Esophagus (tissue), 2 donors: ENCODE data around the gene SEMA3D. TPM values are rescaled to one million over a fixed set of nuclear protein-coding genes. Genes with fewer than 3 reads are reported as not detected.

ENCODE experiments used
- H3K27ac ChIP-seq, 2 donors: one replicate each; pipeline ENCODE4 v1.5.1; 2013; ENCODE audit warnings: low read depth in 2 of 2, mild to moderate bottlenecking in 2 of 2, inconsistent platforms in 1 of 2, low read length in 1 of 2, moderate library complexity in 1 of 2
- H3K27me3 ChIP-seq, 2 donors: one replicate each; pipeline ENCODE4 v1.6.1; 2013; ENCODE audit warnings: low read length in 2 of 2, control low read depth in 1 of 2, mild to moderate bottlenecking in 1 of 2; ENCODE audit not compliant: insufficient read depth in 2 of 2, control insufficient read depth in 1 of 2
- H3K36me3 ChIP-seq, 2 donors: one replicate each; pipeline ENCODE4 v1.6.1; 2013; ENCODE audit warnings: low read length in 1 of 2; ENCODE audit not compliant: control insufficient read depth in 2 of 2, insufficient read depth in 2 of 2
- H3K4me1 ChIP-seq, 2 donors: one replicate each; pipeline ENCODE4 v1.6.1; 2013; ENCODE audit warnings: low read length in 1 of 2; ENCODE audit not compliant: control insufficient read depth in 2 of 2, insufficient read depth in 2 of 2
- H3K4me3 ChIP-seq, 2 donors: one replicate each; pipeline ENCODE4 v1.5.1; 2013; ENCODE audit warnings: low read length in 2 of 2, mild to moderate bottlenecking in 2 of 2, low read depth in 1 of 2, moderate library complexity in 1 of 2
- H3K9me3 ChIP-seq, 2 donors: one replicate each; pipeline ENCODE4 v1.6.1; 2013; ENCODE audit warnings: mild to moderate bottlenecking in 2 of 2, low read depth in 1 of 2, low read length in 1 of 2, moderate library complexity in 1 of 2; ENCODE audit not compliant: control insufficient read depth in 2 of 2, insufficient read depth in 1 of 2
- WGBS, 2 donors: extraction: QIAGEN DNeasy Blood & Tissue Kit; methylation state at CpG; one replicate each; pipeline ENCODE4 v1.1.7; 2013; 5-methylcytosine and 5-hydroxymethylcytosine counted together
- polyA plus RNA-seq, 2 donors: library from polyadenylated mRNA; stranded (reverse); fragments of 200-250 nt; gene quantifications; one replicate each; pipeline ENCODE4 v1.2.3, GENCODE V29; 2013
- donor health status: healthy with polysubstance abuse.
- donor health status: Bipolar disorder and iron deficiency.

SEMA3D gene
- polyA plus RNA-seq, 2 donors = 0.04 to 0.08 TPM

DNA sequence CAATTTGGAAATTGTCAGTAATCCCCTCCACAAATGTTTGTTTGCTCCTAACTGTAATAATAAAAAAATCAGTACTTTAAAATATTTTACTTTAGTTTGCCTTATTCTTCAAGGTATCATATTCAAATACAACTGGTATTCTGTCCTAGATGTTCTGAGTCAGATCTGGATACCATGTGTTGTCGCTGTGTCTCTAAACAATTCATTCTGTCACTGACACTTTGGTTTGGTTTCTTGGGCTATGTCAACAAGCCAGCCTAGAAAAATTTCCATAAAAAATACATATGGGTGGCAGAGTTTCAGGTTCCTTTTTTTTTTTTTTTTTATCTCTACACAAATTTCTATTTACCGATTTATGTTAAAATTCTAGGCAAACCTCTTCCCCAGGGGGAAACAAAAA, 33.2 kb upstream of the SEMA3D start:
- Histone ChIP-seq H3K4me3 (no peak overlapping the region), H3K27ac (no peak overlapping the region), H3K27me3 (no peaks in the 10 kb centered on the region), H3K36me3 (no peaks in the 10 kb centered on the region), H3K9me3 (no peaks in the 10 kb centered on the region), H3K4me1 (no peaks in the 10 kb centered on the region)
- WGBS, 2 donors = 82 to 88% methylated on average over 2 of the region's 2 CpGs

DNA sequence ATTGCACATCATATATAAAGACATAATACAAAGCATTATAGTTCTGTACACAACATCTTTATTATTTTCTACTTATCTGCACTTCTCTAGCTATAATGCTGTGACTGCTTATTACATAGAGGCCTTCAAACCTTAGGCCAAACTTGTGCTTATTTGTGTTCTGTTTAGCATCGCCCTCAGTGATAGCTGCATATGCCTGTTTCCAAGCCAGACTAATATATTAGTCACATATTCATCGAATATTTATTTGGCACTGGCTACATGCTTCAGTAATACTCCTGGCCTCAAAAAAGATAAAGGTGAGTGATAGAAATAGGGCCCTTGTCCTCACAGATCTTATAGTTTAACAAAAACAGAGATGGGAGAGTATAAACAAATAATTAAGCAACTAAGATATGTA, 30.2 kb upstream of the SEMA3D start:
- Histone ChIP-seq H3K27ac (no peak overlapping the region), H3K4me3 (no peak overlapping the region), H3K4me1 (no peaks in the 10 kb centered on the region), H3K27me3 (no peaks in the 10 kb centered on the region), H3K9me3 (no peaks in the 10 kb centered on the region), H3K36me3 (no peaks in the 10 kb centered on the region)
- WGBS, 2 donors = 87 to 88% methylated on average over 2 of the region's 2 CpGs

DNA sequence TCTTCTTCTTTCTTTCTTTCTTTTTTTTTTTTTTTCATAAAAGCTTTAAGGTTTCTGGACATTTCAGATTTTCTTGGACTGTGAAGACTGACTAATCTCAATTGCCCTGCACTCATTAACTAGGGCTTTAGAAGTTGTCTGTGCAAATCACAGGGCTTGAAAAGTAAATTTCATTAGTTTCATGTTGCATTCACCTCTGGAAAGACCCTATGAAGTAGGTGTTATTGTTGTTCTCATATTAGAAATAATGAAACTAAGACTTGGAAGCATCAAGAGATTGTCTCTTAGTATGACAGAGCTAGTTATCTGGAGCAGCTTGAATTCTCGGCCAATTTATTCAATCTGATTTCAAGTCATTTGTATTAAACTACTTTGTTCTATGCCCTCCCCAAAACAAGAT, 28.2 kb upstream of the SEMA3D start:
- Histone ChIP-seq H3K36me3 (no peaks in the 10 kb centered on the region), H3K4me1 (no peaks in the 10 kb centered on the region), H3K27me3 (no peaks in the 10 kb centered on the region), H3K9me3 (no peaks in the 10 kb centered on the region), H3K4me3 (no peak overlapping the region), H3K27ac (no peak overlapping the region)
- 85 to 86% methylated on average over 1 of the region's 1 CpG for WGBS, 2 donors

DNA sequence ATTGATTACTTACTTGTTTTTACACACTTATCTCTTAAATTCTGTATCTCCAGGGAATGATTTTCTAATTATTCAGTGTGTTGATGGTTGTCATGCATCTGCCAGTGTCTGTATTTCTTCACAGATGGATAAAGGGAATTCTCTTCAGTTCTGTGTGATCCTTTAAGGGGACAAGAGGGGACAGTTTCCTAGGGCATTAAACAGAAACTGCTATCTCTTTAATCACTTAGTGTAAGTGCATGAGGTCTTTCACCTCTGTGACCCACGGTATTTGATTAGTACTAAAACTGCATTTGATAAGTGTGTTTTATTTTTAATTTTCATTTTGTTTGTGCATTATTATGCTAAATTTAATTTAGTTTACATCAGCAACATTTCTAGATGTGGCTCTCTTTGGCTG, 26.6 kb upstream of the SEMA3D start:
- Histone ChIP-seq H3K36me3 (no peaks in the 10 kb centered on the region), H3K4me3 (no peak overlapping the region), H3K9me3 (no peaks in the 10 kb centered on the region), H3K4me1 (no peaks in the 10 kb centered on the region), H3K27me3 (no peaks in the 10 kb centered on the region), H3K27ac (no peak overlapping the region)
- WGBS, 2 donors = 71 to 83% methylated on average over 1 of the region's 1 CpG

DNA sequence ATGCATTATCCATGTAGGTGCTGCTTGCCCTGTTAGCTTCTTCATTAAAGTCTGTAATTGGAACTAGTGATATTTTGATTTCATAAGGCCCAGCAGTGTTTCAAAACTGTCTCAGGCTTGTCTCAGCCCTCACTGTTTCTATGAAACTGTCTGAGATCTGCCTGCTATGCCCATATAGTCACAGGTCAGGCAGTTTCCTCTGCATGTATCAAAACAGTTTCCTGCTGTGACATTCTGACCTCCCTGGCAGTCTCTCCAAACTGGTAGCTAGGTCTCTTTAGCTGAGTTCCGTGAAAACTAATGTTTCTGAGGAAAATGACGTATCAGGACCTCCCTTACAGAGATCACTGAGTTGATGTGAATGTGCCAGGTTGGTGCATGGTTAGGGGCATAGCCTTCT, 18.9 kb upstream of the SEMA3D start:
- Histone ChIP-seq H3K27me3 (no peaks in the 10 kb centered on the region), H3K4me1 (no peaks in the 10 kb centered on the region), H3K4me3 (no peak overlapping the region), H3K9me3 (peaks cover 0 to 3% of the 10 kb centered on the region in 2 donors), H3K27ac (no peak overlapping the region), H3K36me3 (no peaks in the 10 kb centered on the region)
- WGBS, 2 donors = 61% methylated on average over 2 of the region's 2 CpGs

DNA sequence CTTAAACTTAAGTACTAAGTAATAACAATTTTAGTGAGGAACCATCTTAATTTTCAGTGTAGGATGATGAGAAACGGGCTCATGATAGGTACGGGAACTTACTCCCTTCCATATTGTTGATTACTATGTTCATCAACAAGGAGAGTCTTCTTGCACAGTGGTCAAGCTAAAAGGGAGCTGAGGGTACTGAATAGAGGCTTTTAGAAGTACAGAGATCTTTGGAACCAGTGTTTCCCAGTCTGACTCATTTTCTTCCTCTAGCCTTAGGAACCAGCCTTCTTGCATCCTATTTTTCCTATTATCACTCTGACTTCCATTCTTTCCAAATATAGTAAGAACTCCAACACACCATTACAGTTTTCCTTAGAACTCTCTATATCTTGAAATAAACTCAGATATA, 17.6 kb upstream of the SEMA3D start:
- H3K27me3 ChIP-seq = no peaks in the 10 kb centered on the region
- peaks cover 0 to 3% of the 10 kb centered on the region in 2 donors for H3K9me3 ChIP-seq
- H3K4me3 ChIP-seq = no peak overlapping the region
- 49 to 95% methylated on average over 2 of the region's 2 CpGs for WGBS, 2 donors
- H3K4me1 ChIP-seq = no peaks in the 10 kb centered on the region
- no peaks in the 10 kb centered on the region for H3K36me3 ChIP-seq
- H3K27ac ChIP-seq = no peak overlapping the region

DNA sequence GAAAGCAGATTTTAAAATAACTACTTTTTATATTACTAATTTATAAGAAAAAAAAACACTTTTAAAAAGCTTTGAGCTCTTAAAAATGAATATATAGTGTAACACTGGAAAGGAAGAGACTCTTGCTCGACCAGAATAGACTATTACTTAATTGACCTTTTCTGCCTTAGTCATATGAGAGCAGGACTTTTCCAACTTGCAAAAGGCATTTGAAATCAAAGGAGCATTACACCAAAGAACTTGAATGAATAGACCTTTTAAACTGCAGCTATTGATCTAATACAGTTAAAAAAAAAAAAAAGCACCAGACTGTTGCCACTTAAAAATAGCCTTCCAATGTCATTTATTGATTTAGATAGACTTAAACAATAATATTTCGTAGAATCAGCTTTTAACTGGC, 17.2 kb upstream of the SEMA3D start:
- no peaks in the 10 kb centered on the region for H3K36me3 ChIP-seq
- WGBS, 2 donors = 61 to 67% methylated on average over 2 of the region's 2 CpGs
- H3K27me3 ChIP-seq = no peaks in the 10 kb centered on the region
- H3K9me3 ChIP-seq = peaks cover 0 to 3% of the 10 kb centered on the region in 2 donors
- no peaks in the 10 kb centered on the region for H3K4me1 ChIP-seq
- no peak overlapping the region for H3K4me3 ChIP-seq
- no peak overlapping the region for H3K27ac ChIP-seq

DNA sequence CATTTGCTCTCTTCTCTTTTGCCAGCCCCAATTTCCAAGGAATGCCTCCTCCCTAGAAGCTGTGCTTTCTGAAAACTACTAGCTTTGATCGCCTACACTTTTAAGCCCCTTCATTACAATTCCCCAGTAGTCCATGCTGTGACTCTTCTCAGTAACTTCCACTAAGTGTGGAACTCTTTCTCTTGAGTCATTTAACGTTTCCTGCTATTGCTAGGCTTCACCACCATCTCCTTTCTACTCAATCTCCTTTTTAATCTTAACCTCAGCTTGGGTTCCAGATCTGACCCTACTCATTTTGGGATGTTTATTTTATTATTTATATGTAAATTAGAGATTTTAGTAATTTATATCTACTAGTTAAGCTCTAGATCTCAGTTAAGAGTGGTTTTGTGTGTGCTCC, 14.4 kb upstream of the SEMA3D start:
- Histone ChIP-seq H3K27ac (no peak overlapping the region), H3K9me3 (peaks cover 0 to 3% of the 10 kb centered on the region in 2 donors), H3K36me3 (no peaks in the 10 kb centered on the region), H3K27me3 (no peaks in the 10 kb centered on the region), H3K4me3 (no peak overlapping the region), H3K4me1 (no peaks in the 10 kb centered on the region)
- WGBS, 2 donors = 86 to 89% methylated on average over 2 of the region's 2 CpGs

DNA sequence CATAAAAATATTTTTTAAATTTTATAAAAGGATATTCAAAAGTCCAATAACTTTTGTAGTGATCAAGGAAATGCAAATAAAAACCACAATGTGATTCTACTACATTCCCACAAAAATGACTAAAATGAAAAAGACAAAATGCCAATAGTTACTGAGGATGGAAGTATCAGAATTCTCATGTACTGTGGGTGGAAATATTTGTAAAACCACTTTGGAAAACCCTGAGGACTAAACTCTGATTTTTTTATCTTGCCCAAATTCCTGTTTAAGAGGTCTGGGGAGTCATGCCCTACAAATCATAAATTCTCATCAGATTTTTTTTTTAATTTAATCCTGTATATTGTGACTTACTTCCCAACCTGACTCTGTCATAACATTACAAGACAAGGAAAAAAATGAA, 9.8 kb upstream of the SEMA3D start:
- Histone ChIP-seq H3K4me3 (no peak overlapping the region), H3K9me3 (peaks cover 0 to 1% of the 10 kb centered on the region in 2 donors), H3K27me3 (no peaks in the 10 kb centered on the region), H3K27ac (no peak overlapping the region), H3K4me1 (no peaks in the 10 kb centered on the region), H3K36me3 (no peaks in the 10 kb centered on the region)

DNA sequence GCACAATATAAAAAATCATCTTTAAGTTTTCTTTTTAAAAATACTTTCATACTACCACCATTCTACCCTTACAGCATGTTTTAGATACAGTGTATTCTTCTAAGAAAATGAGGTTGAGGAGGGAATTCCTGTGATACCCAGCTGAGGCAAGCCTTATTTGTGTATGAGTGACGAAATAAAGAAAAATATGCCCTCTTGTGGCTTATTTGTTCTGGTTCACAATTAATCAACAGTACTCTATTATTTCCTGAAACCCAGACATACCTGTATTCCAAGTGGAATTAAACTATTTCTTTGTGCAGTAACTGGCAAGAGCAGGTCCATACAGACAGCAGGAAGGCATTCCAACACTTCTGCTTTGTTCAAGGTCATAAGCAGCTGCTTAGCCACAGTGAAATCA, 4.5 kb upstream of the SEMA3D start:
- H3K4me3 ChIP-seq = no peak overlapping the region
- WGBS, 2 donors = 8 to 9% methylated on average over 1 of the region's 1 CpG

More for the DNA sequence above, 4.5 kb upstream of the SEMA3D start:
- Histone ChIP-seq H3K4me1 (peaks cover 0 to 6% of the 10 kb centered on the region in 2 donors), H3K9me3 (no peaks in the 10 kb centered on the region), H3K36me3 (no peaks in the 10 kb centered on the region), H3K27me3 (no peaks in the 10 kb centered on the region), H3K27ac (no peak overlapping the region)
